Measurements from ENCODE around the gene RGSL1. TPM values are rescaled to one million over a fixed set of nuclear protein-coding genes. Genes with fewer than 3 reads are reported as not detected.

The RGSL1 gene
- total RNA-seq: not detected in 2 replicates

DNA sequence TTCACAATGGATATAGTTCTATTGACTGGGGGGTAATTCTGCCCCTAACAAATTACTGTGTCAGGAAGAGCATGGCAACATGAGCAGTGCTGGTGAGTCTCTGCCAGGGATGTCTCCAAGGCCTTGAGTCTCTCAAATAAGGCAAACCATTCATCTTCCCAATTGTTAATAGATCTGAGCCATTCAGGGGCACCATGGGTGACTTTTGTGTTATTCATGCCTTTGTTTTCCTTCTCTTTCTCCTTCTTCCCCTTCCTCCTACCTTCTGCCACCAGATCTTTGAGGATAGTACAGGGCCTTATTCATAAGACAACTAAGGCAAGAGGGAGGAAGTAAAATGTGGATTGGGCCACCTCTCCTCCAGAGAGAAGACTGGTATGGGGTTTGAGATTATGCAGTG, at the start of gene RGSL1:
TSS of gene RGSL1 (plus strand) at position 60 of the 400 bp plus-strand sequence. CDS start at position 80, 20 bp downstream.
- DNase-seq (ENCODE audit: low read depth, low spot score): no peak

DNA sequence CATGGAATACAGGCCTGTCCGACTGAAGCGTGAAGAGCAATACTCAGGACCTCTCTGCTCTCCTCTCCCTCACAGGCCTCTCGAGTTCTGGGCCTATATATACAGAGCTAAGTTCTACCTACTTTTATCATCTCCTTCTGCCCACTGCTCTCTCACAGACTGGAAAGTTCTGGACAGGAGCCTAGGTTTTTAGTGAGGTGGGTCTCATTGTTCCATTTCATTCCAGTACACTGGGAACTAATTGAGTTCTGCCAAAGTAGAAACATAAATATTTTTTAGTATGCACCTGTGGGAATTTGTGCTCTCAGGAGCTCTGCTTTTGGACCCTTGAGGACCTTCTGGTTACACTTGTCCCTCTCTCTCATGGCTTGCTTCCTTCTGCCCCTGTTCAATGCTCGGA, 49.4 kb upstream of the RGSL1 start, which contains the start of gene TEDDM1:
TSS of gene TEDDM1 (minus strand) at position 101 of the 400 bp plus-strand sequence. CDS start 182 bp downstream, outside the sequence.
- DNase-seq (ENCODE audit: low read depth, low spot score): no peak

DNA sequence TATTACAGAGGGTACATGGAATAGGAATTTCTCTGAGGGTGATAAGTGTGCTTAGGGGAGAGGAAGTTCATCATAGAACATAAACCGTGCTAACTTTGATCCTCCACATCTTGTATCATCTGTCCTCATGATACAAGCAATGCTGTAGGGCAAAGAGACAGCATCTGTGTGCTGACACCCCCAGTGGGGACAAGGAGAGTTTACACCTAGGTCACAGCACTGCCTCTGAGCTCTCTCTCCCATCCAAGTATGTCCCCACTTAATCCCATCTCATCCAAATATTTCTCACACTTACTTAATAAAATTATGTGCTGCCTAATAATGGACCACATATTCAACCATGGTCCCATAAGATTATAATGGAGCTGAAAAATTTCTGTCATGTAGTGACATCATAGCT, 45.2 kb upstream of the RGSL1 start:
- no peak for DNase-seq (ENCODE audit: low read depth, low spot score)

DNA sequence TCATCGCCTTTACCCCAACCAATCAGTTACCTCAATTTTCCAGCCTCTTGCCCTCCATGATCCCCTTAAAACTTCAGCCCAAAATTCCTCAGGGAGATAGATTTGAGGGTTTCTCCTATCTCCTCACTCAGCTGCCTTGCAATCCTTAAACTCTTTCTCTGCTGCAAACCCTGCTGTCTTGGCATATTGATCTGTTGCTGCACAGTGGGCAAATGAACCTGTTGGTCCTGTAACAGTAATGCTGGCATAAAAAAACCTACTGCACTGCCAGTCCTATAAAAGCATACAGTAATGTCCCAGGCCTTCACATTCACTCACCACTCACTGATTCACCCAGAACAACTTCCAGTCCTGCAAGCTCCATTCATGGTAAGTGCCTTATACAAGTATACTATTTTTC, 44.4 kb upstream of the RGSL1 start:
- DNase-seq (ENCODE audit: low read depth, low spot score): no peak

DNA sequence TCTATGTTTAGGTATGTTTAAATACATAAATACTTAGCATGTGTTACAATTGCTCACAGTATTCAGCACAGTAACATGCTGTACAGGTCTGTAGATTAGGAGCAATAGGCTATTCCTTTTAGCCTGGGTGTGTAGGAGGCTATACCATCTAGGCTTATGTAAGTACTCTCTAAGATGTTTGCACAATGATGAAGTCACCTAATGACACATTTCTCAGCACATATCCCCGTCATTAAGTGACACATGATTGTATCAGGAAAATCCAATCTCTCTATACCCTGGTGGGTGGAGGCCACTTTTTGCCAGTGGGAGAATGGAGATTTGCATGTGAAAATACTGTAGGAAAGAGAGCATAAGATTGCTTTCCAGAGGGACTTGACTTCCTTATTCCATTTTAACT, 43.9 kb upstream of the RGSL1 start:
- DNase-seq (ENCODE audit: low read depth, low spot score): no peak

DNA sequence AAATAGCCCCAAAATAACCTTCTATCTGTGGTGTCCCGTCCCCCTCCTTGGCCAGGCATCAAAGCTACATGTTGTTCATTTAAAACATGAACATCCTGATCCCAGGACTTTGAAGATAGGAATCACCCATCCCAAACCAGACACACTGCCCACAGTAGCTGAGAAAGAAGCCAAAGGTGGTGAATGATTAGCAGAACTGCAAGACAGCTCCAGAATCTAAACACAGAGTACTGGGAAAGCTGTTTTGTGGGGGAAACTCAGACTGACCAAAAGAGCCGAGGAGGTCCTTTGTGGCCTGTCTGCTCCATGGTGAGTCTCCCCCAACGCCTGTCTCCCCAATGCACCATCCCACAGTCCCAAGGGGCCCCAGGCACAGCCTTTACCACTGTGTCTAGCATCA, 42.2 kb upstream of the RGSL1 start:
- no peak for DNase-seq (ENCODE audit: low read depth, low spot score)

DNA sequence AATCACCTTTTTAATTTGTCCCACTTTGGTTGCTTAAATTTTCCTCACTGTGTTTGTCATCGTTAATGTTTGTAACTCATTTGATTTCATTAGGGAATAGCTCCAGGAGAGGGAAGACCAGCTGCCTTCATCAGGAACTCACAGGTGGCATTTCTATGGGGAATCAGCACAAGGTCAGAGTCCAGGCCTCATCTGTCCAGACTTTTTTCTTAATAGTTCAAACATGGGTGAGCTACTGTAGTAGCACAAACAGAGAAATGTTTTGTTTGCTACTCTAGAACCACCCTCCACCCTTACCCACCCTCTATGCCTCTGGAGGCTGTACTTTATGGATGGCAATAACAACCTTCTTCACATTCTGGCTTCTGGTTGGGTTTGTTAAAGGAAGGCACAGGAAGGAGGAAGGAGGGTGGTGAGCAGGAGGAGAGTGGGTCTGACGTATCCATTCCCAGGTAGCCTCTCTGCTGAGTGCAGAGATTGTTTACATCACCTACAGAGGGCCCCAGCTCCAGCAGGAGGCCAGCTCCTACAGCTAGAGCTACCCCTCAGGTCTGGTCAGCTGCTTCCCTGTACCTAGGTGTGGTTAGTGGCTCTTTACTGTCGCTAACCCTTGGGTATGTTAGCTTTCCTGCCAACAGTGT, 41.4 kb upstream of the RGSL1 start:
- no peak for DNase-seq (ENCODE audit: low read depth, low spot score)

DNA sequence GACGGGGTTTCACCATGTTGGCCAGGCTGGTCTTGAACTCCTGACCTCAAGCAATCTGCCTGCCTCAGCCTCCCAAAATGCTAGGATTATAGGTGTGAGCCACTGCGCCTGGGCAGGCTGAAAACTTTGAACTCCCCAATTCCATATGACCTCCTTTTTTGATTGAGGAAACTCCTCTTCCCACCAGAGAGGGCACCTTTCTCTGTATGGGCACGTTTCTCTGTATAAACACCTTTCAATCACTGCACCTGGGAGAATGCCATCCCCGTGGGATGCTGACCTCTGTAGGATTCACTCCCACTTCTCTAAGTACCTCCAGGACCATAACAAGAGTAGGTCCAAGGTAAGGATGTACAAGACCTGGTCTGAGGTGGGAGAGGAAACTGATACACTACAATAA, 39.8 kb upstream of the RGSL1 start:
- DNase-seq (ENCODE audit: low read depth, low spot score): no peak

DNA sequence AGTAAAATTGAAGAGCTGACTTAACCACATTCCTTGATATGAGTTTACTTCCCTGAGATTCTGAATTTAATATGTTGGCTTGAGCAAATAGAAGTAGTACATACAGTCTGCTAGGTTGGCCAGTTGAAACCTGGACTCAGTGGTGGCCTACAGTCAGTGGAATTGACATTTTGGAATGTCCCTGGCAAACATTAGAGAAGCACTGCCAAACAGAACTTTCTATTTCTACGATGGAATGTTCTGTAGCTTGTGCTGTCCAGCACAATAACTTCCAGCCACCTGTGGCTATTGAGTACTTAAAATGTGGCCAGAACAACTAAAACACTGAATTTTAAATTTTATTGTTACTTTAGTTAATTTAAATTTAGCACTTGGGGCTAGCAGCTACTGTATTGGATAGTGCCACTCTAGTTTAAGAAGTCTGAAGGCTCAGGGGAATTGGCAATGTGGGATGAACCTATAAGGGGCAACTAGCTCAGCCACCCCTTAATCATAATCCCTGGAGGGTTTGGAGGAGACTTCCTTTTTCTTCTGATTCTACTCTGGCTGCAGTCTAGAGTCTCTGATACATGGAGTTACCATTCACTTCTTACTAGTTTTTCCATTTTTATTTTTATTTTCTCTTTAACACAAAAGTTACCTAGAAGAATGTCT, 39.2 kb upstream of the RGSL1 start:
- no peak for DNase-seq (ENCODE audit: low read depth, low spot score)

DNA sequence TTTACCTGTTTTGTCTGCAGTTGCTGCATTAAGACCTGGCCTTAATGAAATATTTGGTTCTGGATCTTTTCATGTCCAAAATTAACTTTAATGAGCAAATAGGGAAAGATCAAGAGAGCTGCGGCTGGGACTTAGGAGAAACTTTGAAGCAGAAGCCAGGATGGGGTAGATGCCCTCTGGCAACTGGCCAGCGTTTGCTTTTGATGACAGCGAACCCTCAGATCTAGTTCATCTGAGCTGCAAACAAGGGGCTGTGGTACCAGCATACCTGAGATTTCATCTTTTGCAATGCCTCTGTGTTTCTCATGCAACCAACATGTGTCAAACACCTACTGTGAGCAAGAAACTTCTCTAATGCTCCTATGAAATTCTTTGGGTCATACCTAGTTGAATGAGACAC, 36.5 kb upstream of the RGSL1 start:
- no peak for DNase-seq (ENCODE audit: low read depth, low spot score)

DNA sequence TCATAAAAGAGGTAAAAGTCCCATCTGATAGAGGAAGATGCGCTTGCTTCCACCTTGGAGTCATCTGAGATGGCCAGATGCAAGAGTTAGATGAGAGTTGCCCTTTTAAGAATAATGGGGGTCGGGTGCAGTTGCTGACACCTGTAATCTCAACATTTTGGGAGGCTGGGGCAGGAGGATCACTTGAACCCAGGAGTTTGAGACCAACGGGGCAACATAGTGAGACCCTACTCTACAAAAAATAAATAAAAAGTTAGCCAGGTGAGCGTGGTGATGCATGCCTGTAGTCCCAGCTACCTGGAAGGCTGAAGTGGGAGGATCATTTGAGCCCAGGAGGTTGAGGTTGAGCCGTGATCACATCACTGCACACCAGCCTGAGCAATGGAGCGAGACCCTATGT, 36.0 kb upstream of the RGSL1 start:
- no peak for DNase-seq (ENCODE audit: low read depth, low spot score)

DNA sequence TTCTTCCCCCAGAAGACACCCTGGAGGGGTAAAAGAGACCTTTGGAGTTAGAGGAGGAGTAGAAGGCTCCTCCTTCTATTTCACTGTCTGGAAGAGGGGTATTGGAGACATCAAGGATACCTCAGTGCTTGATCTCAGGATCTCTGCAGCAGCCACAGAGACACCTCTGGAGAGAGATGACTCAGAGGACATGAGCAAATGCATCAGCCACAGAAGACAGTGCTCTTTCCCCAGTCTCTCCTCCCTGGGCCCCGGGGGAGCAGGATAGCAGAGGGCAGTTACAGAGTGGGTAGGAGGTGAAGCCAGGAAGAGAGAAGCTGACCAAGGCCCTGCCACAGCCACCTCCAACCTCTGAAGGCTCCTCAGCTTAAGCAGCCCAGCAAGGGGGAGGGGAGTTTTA, 34.2 kb upstream of the RGSL1 start:
- no peak for DNase-seq (ENCODE audit: low read depth, low spot score)

DNA sequence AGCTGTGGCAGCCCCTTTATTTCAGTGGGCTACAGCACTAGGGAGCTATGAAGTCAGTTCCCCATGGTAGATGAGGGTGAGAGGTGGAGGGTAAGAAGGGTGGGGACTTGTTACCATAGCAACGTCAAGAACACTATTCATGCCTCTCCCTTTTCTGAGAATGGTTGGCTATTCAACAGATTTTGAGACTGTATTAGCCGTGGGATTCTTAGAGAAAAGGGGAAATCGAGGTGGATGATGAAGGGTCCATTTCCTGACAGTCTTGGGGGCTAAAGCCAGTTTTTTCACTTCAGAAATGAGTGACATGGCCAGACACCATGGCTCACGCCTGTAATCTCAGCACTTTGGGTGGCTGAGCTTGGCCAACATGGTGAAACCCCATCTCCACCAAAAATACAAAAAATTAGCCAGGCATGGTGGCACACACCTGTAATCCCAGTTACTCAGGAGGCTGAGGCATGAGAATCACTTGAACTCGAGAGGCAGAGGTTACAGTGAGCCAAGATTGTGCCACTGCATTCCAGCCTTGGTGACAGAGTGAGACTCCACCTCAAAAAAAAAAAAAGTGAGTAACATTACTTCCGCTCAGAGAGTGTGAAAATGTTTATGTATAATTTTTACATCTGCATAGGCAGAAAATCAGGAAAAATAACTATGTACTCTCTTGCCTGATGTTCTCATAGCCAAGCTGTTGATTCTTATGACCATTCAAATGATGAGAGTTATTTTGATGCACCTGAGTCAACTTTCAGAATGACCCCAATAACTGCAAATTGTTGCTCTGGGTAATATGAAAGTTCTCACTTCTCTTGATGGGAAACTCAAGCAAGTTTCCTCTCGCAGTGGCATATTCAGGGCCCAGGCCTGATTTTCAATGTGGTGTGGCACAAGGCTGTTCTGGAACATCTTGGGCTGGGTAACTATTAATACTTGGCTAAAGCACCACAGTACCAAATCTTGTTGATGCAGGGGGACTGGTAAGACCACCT, 23.2 kb upstream of the RGSL1 start:
- no peak for DNase-seq (ENCODE audit: low read depth, low spot score)

DNA sequence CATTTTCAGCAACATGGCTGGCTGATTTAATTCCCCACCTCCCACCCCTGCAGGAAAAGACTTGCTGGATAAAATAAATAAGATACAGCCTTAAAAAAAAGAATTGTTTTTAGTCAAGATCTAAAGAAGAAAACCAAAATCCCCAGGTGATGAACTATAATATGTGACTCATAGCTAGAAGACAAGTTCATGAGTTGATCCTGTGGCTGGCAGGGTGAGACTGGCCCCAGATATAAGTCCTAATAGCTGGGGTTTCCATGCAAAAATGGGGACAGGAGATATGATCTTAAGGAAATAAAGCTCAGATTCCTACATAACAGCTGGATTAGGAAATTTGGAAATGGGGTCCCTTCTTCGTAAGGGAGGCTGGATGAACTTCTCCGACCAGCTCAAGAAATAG, 21.9 kb upstream of the RGSL1 start:
- DNase-seq (ENCODE audit: low read depth, low spot score): no peak

DNA sequence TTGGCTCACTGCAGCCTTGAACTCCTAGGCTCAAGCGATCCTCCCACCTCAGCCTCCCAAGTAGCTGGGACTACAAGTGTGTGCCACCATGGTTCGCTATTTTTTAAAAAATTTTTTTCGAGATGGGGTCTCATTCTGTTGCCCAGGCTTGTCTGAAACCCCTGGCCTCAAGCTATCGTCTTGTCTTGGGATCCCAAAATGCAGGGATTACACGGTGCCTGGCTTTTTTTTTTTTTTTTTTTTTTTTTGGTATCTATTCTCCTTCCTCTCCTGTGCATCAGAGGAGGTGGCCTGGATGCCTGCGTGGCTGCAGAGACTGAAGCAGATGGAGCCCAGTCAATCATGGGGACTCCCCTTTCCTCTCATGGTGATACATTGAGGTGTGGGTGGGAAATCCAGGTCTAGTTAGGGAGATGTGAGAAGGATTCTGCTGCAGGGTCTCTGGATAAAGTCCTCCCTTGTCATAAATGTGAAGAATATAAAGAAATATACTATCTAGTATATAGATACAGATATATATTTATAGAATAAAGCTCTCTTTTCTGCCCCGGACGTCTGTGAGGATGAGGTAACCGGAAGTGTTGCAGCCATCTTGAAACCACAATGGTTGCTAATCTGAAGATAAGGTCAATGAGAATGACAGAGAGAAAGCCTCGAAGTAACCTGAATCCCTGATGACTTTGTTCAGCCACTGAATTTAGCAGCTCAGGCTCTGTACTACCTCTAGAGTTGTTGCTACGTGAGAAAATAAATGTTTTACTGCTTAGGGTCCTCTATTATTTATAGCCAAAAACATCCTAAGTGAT, 19.5 kb upstream of the RGSL1 start:
- no peak for DNase-seq (ENCODE audit: low read depth, low spot score)

DNA sequence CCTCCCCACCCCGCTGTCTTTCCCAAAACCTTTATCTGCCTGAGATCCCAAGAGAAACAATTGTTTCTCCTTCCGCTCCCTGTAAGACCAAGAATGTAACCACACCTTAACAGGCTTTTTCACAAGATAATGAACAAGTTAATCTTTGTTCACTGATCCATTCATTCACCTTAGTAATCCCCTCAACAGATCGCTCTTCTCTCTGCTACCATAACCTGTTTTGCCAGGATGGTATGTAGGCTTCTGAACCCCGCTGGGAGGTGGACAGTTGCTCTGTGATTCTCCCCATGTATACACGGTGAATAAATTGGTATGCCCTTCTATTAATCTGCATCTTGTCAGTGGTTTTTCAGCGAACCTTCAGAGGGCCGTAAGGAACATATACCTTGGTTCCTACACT, 18.7 kb upstream of the RGSL1 start:
- no peak for DNase-seq (ENCODE audit: low read depth, low spot score)

DNA sequence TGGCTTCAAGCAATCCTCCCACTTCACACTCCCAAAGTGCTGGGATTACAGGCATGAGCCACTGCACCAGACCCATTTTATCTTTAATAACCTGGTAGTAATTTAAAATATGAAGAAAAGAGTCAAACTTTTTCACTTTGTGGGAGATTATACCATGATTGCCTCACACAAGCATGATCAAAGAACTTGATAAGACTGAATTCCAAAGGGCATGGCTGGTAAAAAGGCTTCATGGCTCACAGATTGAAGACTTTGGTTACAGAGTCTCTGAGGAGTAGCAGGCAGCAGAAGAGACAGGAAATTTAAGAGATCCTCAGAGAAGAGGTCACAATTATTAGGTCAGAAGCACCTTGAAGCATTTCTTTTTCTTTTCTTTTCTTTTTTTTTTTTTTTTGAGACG, 16.4 kb upstream of the RGSL1 start:
- DNase-seq (ENCODE audit: low read depth, low spot score): no peak

DNA sequence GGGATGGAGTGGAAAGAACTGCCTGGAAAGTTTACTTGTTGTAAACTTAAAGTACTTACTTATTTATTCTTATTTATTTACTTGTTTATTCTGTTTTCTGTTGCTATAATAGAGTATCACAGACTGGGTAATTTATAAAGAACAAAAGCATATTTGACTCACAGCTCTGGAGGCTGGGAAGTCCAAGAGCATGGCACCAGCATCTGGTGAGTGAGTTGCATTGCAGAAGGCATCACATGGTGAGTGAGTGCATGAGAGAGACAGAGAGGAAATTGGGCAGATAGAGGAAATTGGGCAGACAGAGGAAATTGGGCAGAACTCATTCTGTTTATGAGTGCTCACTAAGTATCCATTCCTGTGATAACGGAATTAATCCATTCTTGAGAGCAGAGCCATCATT, 11.6 kb upstream of the RGSL1 start:
- DNase-seq (ENCODE audit: low read depth, low spot score): no peak

DNA sequence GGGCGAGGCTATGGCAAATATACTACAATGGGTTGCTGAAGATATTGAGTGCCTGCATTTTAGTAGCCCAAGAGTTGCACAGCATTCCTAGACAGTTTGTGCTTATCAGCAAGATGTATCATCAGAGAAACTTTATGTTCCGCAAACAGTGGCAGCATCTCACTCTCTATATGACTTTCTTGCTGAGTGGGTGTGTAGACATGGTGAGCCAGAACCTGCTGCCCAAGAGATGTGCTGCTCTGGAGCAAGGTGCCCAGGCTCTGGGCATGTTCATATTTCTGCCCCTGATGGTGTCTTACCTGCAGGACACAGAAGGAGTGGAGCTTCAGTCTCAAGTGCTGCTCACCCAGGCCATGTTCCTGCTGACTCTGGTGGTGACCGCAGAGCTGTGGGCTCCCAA, 8.2 kb upstream of the RGSL1 start:
- no peak for DNase-seq (ENCODE audit: low read depth, low spot score)

DNA sequence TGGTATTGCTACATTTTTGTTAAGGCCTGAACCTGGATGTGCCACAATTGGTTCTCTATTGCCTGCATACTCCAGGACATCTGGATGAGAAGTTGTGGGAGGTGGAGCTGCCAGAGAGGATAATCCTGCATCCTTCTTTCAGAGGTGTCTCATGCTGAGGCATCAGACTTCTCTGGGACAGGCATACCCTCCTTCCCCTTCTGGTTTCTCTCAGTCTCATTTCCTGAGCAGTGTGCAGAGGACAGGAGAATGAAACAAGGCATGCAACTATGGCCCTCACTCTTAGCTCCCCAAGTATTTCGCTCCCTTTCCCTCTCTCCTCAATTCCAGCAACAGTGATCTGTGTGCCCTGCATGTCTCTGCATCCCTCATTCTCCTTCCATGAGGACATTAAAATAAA, 7.6 kb upstream of the RGSL1 start:
- no peak for DNase-seq (ENCODE audit: low read depth, low spot score)

DNA sequence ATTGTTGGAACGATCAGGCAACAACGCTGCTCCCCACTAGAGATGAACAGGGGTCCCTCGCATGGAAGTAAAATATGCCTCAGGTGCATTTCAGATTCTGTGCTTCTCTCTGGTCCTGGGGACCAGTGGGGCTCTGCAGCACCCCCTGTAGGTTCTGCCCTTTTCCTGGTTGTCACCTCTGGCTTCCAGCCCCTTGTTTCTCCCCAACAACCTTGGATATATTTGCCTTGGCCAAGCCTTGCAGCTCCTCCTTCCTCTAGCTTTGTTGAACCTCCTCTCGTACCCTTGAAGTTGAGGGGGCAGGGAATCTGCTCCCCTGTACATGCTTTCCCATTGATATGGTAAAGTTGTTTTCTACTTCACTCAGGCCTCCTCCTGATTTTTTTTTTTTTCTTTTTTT, 5.4 kb upstream of the RGSL1 start:
- no peak for DNase-seq (ENCODE audit: low read depth, low spot score)

Measured in pulmonary artery endothelial cell (primary cell).